Renal pelvis (tissue), 4 donors: ENCODE results near the gene UBAP1. TPM values are rescaled to one million over a fixed set of nuclear protein-coding genes. Genes with fewer than 3 reads are reported as not detected.
"Not testable (repeated sequence)": the region's sequence is repeated elsewhere in the genome, so short reads cannot be mapped to it uniquely, and the experiment has no call there.

Experiments used
- DNase-seq: peaks from one replicate; pipeline ENCODE4 v3.0.0-alpha.2; 2013
- polyA plus RNA-seq, 3 donors: library from polyadenylated mRNA; unstranded; fragments of 120-200 nt; gene quantifications; one replicate each; pipeline ENCODE4 v1.2.1, GENCODE V29; 2013; ENCODE audit not compliant: insufficient read length in 3 of 3

UBAP1 gene
- polyA plus RNA-seq, 3 donors, result 54.6 to 55.3 (median 55.0) TPM

- no peak for DNase-seq
These were observed 37.5 kb downstream of the UBAP1 start for GRCh38 chr9:34216325-34216724.

GRCh38 chr9:34217015-34217414 lies 38.2 kb downstream of the UBAP1 start:
- DNase-seq, result not testable (repeated sequence)

GRCh38 chr9:34218446-34218845 lies 39.6 kb downstream of the UBAP1 start:
- no peak for DNase-seq

- DNase-seq, result no peak
These were observed 40.6 kb downstream of the UBAP1 start for GRCh38 chr9:34219421-34219820.

- DNase-seq, result no peak
These were observed 41.4 kb downstream of the UBAP1 start for GRCh38 chr9:34220218-34220617.

GRCh38 chr9:34224349-34224748 lies 45.5 kb downstream of the UBAP1 start:
- no peak for DNase-seq

- DNase-seq, result not testable (repeated sequence)
These were observed 47.4 kb downstream of the UBAP1 start for GRCh38 chr9:34226144-34226760.

- no peak for DNase-seq
These were observed 48.6 kb downstream of the UBAP1 start for GRCh38 chr9:34227445-34227844.

GRCh38 chr9:34230556-34230955 lies 51.7 kb downstream of the UBAP1 start:
- DNase-seq, result no peak

- no peak for DNase-seq
These were observed 53.4 kb downstream of the UBAP1 start for GRCh38 chr9:34232201-34232600.

GRCh38 chr9:34233672-34234071 lies 54.8 kb downstream of the UBAP1 start:
- no peak for DNase-seq

- DNase-seq, result no peak
These were observed 59.0 kb downstream of the UBAP1 start for GRCh38 chr9:34237836-34238235.

GRCh38 chr9:34240006-34240405 lies 61.2 kb downstream of the UBAP1 start:
- no peak for DNase-seq

- DNase-seq, result no peak
These were observed 64.0 kb downstream of the UBAP1 start for GRCh38 chr9:34242830-34243229.

GRCh38 chr9:34245212-34245611 lies 66.4 kb downstream of the UBAP1 start:
- DNase-seq, result not testable (repeated sequence)

- DNase-seq, result no peak
These were observed 67.6 kb downstream of the UBAP1 start for GRCh38 chr9:34246453-34246852.

GRCh38 chr9:34247782-34248181 lies 68.9 kb downstream of the UBAP1 start:
- not testable (repeated sequence) for DNase-seq

GRCh38 chr9:34249274-34249673 lies 70.4 kb downstream of the UBAP1 start:
- no peak for DNase-seq

GRCh38 chr9:34250721-34251120 lies 71.9 kb downstream of the UBAP1 start:
- DNase-seq, result no peak

- no peak for DNase-seq
These were observed 73.2 kb downstream of the UBAP1 start for GRCh38 chr9:34252016-34252415.

GRCh38 chr9:34252670-34253459 lies 74.0 kb downstream of the UBAP1 start:
- DNase-seq, result no peak

- no peak for DNase-seq
These were observed 74.6 kb downstream of the UBAP1 start for GRCh38 chr9:34253460-34253837.

GRCh38 chr9:34254141-34254913 lies 75.5 kb downstream of the UBAP1 start:
- DNase-seq, result no peak
